Sigmoid colon (tissue), 4 donors: ENCODE data around the gene ITK.

Experiments
- POLR2A ChIP-seq, 2 donors: fragments of 450-650 bp; IDR thresholded peaks; one replicate each; pipeline ENCODE4 v1.6.1; 2016; ENCODE audit warnings: antibody characterized with exemption in 2 of 2, mild to moderate bottlenecking in 2 of 2, moderate library complexity in 2 of 2
- POLR2AphosphoS5 ChIP-seq, 4 donors: sonication (generic); formaldehyde crosslinking; IDR thresholded peaks; one replicate each; pipeline ENCODE4 v1.6.1; 2017; ENCODE audit warnings: antibody characterized with exemption in 4 of 4
- TF ChIP-seq, protein P1 (sequence below), 4 experiments: fragments of 450-650 bp in 3 of 4; fragments of 200-600 bp in 1 of 4; IDR thresholded peaks; one replicate each; pipeline ENCODE4 v1.5.1; 2016 to 2019; ENCODE audit warnings: antibody characterized with exemption in 4 of 4, mild to moderate bottlenecking in 3 of 4, moderate library complexity in 2 of 4

DNA sequence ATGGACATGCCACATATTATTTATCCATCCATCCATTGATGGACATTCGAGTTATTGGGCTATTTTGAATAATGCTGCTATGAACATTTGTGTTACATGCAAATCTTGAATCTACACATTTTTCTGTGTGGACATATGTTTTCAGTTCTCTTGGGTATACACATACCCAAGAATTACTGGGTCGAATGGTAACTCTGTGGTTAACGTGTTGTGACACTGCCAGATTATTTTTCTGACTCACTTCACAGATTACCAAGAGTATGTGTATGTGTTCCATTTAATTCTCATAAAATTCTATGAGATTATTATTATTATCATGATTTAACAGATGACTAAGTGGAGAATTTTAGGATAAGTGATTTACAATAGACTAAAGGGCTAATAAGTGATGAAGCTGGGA lies 112.0 kb downstream of the ITK start:
- TF ChIP-seq, protein P1, sequence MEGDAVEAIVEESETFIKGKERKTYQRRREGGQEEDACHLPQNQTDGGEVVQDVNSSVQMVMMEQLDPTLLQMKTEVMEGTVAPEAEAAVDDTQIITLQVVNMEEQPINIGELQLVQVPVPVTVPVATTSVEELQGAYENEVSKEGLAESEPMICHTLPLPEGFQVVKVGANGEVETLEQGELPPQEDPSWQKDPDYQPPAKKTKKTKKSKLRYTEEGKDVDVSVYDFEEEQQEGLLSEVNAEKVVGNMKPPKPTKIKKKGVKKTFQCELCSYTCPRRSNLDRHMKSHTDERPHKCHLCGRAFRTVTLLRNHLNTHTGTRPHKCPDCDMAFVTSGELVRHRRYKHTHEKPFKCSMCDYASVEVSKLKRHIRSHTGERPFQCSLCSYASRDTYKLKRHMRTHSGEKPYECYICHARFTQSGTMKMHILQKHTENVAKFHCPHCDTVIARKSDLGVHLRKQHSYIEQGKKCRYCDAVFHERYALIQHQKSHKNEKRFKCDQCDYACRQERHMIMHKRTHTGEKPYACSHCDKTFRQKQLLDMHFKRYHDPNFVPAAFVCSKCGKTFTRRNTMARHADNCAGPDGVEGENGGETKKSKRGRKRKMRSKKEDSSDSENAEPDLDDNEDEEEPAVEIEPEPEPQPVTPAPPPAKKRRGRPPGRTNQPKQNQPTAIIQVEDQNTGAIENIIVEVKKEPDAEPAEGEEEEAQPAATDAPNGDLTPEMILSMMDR (IDR thresholded peaks at IDR 0.05): no peak
- TF ChIP-seq POLR2A (IDR thresholded peaks at IDR 0.05) (no peak), POLR2AphosphoS5 (IDR thresholded peaks at IDR 0.05) (no peak)
